Activated T-helper 2 cell treated with anti-CD3 and anti-CD28 coated beads, Interferon-gamma antibody, Interleukin-2, Interleukin-4, amounts not matched to agents 10 μg/mL and 5 μg/mL and 100 μg/mL, durations not matched to agents 14 hours and 24 hours and 36 hours (primary cell): ENCODE data around the gene UBAC2. TPM values are rescaled to one million over a fixed set of nuclear protein-coding genes. Genes with fewer than 3 reads are reported as not detected.

Experiments
- DNase-seq: peaks from one replicate; pipeline ENCODE4 v3.0.0; 2021; ENCODE audit warnings: low spot score
- H3K27ac Mint-ChIP-seq: one replicate; pipeline ENCODE4 v1.8.0; 2021; ENCODE audit warnings: mixed read lengths
- H3K27me3 Mint-ChIP-seq: one replicate; pipeline ENCODE4 v1.8.0; 2021; ENCODE audit warnings: low read depth, mixed read lengths
- H3K36me3 Mint-ChIP-seq: one replicate; pipeline ENCODE4 v1.8.0; 2021; ENCODE audit warnings: low read depth, mixed read lengths
- H3K4me1 Mint-ChIP-seq: one replicate; pipeline ENCODE4 v1.8.0; 2021; ENCODE audit warnings: low read depth, mixed read lengths
- H3K4me3 Mint-ChIP-seq: one replicate; pipeline ENCODE4 v1.8.0; 2021; ENCODE audit warnings: low read depth, mild to moderate bottlenecking, moderate library complexity, mixed read lengths
- H3K9me3 Mint-ChIP-seq: one replicate; pipeline ENCODE4 v1.8.0; 2021; ENCODE audit warnings: mixed read lengths
- intact Hi-C: fragments of 100-400 bp; cut with micrococcal nuclease; formaldehyde crosslinking; loops from one replicate; pipeline ENCODE4 v1.15.1; 2023
- total RNA-seq: library from RNA; stranded (reverse); gene quantifications from 2 replicates; pipeline ENCODE4 v1.2.3, GENCODE V29; 2022

The UBAC2 gene
- total RNA-seq, 1 donor from 2014 or later, result 55.1 TPM

- Mint-ChIP-seq H3K27ac (no peak overlapping the region), H3K36me3 (no peaks in the 10 kb centered on the region), H3K4me3 (no peak overlapping the region), H3K9me3 (no peaks in the 10 kb centered on the region), H3K4me1 (peaks cover 16% of the 10 kb centered on the region), H3K27me3 (no peaks in the 10 kb centered on the region)
- DNase-seq, result no peak
- intact Hi-C loops, result no loop called here
Observed at GRCh38 chr13:99192480-99192879, 8.2 kb upstream of the UBAC2 start.

GRCh38 chr13:99193152-99193551 is 7.5 kb upstream of the UBAC2 start:
- Mint-ChIP-seq H3K36me3 (no peaks in the 10 kb centered on the region), H3K27me3 (no peaks in the 10 kb centered on the region), H3K4me3 (no peak overlapping the region), H3K27ac (no peak overlapping the region), H3K9me3 (no peaks in the 10 kb centered on the region), H3K4me1 (peaks cover 16% of the 10 kb centered on the region)
- DNase-seq, result no peak
- intact Hi-C loops, result no loop called here

GRCh38 chr13:99196466-99197116 is 4.1 kb upstream of the UBAC2 start:
- intact Hi-C loops, result no loop called here
- peaks cover 26% of the 10 kb centered on the region for H3K4me1 Mint-ChIP-seq

GRCh38 chr13:99197117-99197651 is 3.5 kb upstream of the UBAC2 start:
- Mint-ChIP-seq H3K27ac (no peak overlapping the region), H3K27me3 (no peaks in the 10 kb centered on the region), H3K9me3 (no peaks in the 10 kb centered on the region), H3K4me1 (peaks cover 22% of the 10 kb centered on the region), H3K36me3 (peaks cover 17% of the 10 kb centered on the region), H3K4me3 (no peak overlapping the region)
- DNase-seq, result no peak
- intact Hi-C loops, result no loop called here

More at GRCh38 chr13:99196466-99197116, 4.1 kb upstream of the UBAC2 start:
- Mint-ChIP-seq H3K27ac (no peak overlapping the region), H3K4me3 (no peak overlapping the region), H3K27me3 (no peaks in the 10 kb centered on the region), H3K9me3 (no peaks in the 10 kb centered on the region), H3K36me3 (peaks cover 14% of the 10 kb centered on the region)
- DNase-seq, result no peak

DNA sequence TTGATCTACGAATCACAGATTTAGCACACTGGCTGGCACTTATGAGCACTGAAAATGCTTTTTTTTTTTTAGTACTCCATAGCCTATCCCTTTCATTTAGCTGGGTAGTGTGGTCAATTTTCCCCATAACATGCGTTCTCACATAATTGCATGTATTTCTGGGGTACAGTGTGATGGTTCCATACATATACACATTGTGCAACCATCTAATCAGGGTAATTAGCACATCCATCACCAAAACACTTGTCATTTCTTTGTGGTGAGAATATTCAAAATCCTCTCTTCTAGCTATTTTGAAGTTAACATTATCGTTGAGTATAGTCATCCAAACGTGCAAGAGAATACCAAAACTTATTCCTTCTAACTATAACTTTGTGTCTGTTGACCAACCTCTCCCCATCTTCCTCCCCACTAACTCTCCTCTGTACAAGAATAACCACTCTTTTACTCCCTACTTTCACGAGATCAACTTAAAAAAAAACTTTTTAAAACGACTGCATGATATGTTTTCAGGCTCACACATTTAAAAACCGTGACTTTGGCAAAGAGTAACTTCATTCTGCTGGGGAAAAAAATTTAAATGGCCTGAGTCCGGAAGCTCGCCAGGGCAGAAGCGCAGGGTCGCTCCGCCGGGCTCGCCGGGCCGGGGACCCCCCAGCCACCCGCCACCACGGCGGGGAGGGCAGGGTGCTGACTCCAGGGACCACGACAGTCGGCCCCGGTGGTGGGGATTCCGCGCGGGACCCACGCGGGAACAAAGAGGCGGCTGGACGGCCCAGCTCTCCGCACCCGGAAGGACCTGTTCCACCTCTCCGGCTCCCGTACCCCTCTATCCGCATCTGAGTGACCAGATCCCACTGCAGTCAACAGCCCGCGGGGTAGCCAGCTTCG is 868 bp upstream of the UBAC2 start:
- peaks cover 45% of the 10 kb centered on the region for H3K4me1 Mint-ChIP-seq
- H3K36me3 Mint-ChIP-seq, result peaks cover 36% of the 10 kb centered on the region
- no peaks in the 10 kb centered on the region for H3K27me3 Mint-ChIP-seq
- intact Hi-C loops, result loop anchor here (1.0 to 10.0 kb wide), 3 partner anchors 111 to 305 kb away; partner anchors contain the start of gene TM9SF2
- no peak for DNase-seq
- peak overlapping the region; percentile 97 for H3K4me3 Mint-ChIP-seq
- H3K9me3 Mint-ChIP-seq, result no peaks in the 10 kb centered on the region
- peak overlapping the region; percentile 93 for H3K27ac Mint-ChIP-seq

DNA sequence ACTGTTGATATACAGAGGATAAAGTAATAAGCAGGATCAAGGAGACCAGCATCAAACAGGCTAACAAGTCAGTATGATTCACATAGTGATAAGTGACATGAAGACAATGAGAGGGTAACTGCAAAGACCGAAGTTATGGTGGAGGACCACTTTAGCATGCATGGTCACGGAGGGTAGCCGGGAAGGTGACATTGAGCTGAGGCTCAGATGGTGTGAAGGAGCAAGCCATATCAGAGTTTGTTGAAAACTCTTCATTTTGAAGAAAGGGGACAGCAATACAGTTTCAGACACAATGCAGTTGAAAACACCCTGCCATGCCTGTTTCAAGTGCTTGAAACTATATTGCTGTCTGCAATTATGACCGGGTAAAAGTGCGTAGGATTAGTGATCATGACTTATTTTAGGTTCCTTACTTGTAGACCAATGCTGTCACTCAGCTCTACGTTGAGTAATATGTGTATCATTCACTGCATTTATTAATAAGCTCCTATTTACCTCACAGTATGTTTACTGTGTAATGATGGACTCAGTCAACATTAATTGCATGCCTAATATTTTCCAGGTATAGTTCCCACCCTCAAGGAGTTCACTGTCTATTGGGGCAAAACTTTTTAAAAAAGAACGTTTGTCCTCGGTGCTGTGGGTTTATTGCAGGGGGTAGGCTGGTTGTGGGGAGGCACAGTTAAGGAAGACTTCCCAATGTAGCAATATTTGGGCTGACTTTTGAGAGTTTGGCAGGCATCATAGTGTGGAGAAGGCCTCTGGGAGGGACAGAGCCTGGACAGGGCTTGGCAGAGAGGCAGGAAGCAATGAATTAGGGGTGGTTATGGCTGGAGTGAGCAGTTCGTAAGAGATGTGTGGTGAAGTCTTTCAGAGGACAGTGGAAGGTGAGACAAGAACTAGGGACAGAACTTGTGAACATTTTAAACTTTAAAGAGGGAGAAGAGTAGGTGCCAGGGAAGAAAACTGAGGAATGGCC is 3.2 kb downstream of the UBAC2 start:
- Mint-ChIP-seq H3K36me3 (peaks cover 64% of the 10 kb centered on the region), H3K4me3 (peak overlapping the region; percentile 71), H3K27me3 (no peaks in the 10 kb centered on the region), H3K27ac (peak overlapping the region; percentile 64), H3K4me1 (peaks cover 60% of the 10 kb centered on the region), H3K9me3 (no peaks in the 10 kb centered on the region)
- intact Hi-C loops, result loop anchor here (1.0 to 10.0 kb wide), 3 partner anchors 10 to 301 kb away; partner anchors contain the start of gene TM9SF2
- no peak for DNase-seq

DNA sequence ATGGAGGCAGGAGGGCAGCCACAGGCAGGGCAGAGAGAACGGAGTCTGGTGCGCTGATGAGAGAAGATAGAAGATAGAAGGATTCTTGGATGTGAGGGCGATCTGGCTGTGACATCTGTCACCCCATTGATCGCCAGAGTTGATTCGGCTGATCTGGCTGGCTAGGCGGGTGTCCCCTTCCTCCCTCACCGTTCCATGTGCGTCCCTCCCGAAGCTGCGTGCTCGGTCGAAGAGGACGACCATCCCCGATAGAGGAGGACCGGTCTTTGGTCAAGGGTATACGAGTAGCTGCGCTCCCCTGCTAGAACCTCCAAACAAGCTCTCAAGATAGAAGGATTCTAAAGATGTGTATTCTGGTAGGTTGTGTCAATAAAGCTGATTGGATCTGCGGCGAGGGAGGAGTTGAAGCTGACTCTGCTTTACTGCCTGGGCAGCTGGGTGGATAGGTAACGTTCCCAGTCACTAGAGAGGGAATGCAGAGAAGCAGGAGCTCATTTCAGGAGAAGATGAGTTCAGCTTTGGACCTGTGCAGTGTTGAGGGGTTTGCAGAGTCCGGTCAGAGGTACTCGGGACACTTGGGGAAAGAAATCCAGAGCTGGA is 5.1 kb downstream of the UBAC2 start:
- DNase-seq, result no peak
- peaks cover 64% of the 10 kb centered on the region for H3K36me3 Mint-ChIP-seq

GRCh38 chr13:99206226-99206625 is 5.6 kb downstream of the UBAC2 start:
- DNase-seq, result no peak
- H3K27ac Mint-ChIP-seq, result no peak overlapping the region
- intact Hi-C loops, result loop anchor here (10.0 kb wide), 1 partner anchor 299 kb away; the partner anchor contains the start of gene TM9SF2
- no peaks in the 10 kb centered on the region for H3K27me3 Mint-ChIP-seq
- H3K4me1 Mint-ChIP-seq, result peaks cover 66% of the 10 kb centered on the region
- no peaks in the 10 kb centered on the region for H3K9me3 Mint-ChIP-seq
- H3K4me3 Mint-ChIP-seq, result no peak overlapping the region
- H3K36me3 Mint-ChIP-seq, result peaks cover 68% of the 10 kb centered on the region

More for the DNA sequence above, 5.1 kb downstream of the UBAC2 start:
- H3K4me3 Mint-ChIP-seq, result peak overlapping the region; percentile 43
- H3K27ac Mint-ChIP-seq, result peak overlapping the region; percentile 51
- peaks cover 61% of the 10 kb centered on the region for H3K4me1 Mint-ChIP-seq
- H3K27me3 Mint-ChIP-seq, result no peaks in the 10 kb centered on the region
- intact Hi-C loops, result loop anchor here (10.0 kb wide), 1 partner anchor 299 kb away; the partner anchor contains the start of gene TM9SF2
- no peaks in the 10 kb centered on the region for H3K9me3 Mint-ChIP-seq

- peaks cover 71% of the 10 kb centered on the region for H3K36me3 Mint-ChIP-seq
- H3K4me1 Mint-ChIP-seq, result peaks cover 65% of the 10 kb centered on the region
- H3K4me3 Mint-ChIP-seq, result no peak overlapping the region
- no peaks in the 10 kb centered on the region for H3K9me3 Mint-ChIP-seq
- DNase-seq, result no peak
- intact Hi-C loops, result loop anchor here (10.0 kb wide), 1 partner anchor 298 kb away; the partner anchor contains the start of gene TM9SF2
- no peak overlapping the region for H3K27ac Mint-ChIP-seq
- no peaks in the 10 kb centered on the region for H3K27me3 Mint-ChIP-seq
Observed at GRCh38 chr13:99206873-99207272, 6.2 kb downstream of the UBAC2 start.

DNA sequence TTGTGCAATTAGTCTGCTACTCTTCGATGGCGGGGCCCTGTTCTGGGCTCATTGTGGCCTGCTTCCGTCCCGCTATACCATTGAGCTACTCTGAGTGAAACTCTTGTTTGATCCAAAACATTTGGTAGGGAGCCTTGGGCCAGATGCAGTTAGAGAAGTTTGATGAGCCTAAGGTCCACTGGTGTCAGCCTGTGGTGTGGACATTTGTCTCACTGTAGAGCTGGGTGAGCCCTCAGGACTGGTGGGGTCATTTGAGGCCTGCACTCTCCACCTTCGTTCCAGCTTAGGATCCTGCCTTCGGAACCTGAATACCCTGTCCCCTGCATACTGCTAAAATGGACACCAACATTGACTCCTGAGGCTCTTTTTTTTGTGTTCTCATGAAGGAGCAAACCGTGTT is 6.9 kb downstream of the UBAC2 start:
- no peak for DNase-seq
- H3K9me3 Mint-ChIP-seq, result no peaks in the 10 kb centered on the region
- peaks cover 65% of the 10 kb centered on the region for H3K4me1 Mint-ChIP-seq
- intact Hi-C loops, result loop anchor here (10.0 kb wide), 1 partner anchor 297 kb away; the partner anchor contains the start of gene TM9SF2
- H3K36me3 Mint-ChIP-seq, result peaks cover 71% of the 10 kb centered on the region
- no peaks in the 10 kb centered on the region for H3K27me3 Mint-ChIP-seq
- no peak overlapping the region for H3K27ac Mint-ChIP-seq
- no peak overlapping the region for H3K4me3 Mint-ChIP-seq

DNA sequence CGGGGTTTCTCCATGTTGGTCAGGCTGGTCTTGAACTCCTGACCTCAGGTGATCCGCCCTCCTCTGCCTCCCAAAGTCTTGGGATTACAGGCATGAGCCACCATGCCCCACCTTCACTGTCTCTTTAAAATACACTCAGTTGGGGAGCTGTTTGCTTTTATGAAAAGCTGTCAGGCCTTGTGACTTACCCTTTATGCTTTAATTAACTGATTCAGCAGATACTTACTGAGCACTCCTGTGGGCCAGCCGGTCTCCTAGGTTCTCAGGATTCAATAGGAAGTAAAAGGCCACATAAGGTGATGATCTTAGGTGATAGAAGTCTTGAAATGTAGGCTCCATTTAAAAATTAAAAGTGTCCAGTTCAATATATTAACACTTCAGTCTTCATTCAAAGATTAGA is 7.5 kb downstream of the UBAC2 start:
- Mint-ChIP-seq H3K4me3 (no peak overlapping the region), H3K36me3 (peaks cover 70% of the 10 kb centered on the region), H3K27ac (no peak overlapping the region), H3K27me3 (no peaks in the 10 kb centered on the region), H3K9me3 (no peaks in the 10 kb centered on the region), H3K4me1 (peaks cover 62% of the 10 kb centered on the region)
- DNase-seq, result no peak
- intact Hi-C loops, result loop anchor here (10.0 kb wide), 1 partner anchor 297 kb away; the partner anchor contains the start of gene TM9SF2
